GM21529 (cell line): ENCODE data around the gene NGFR.
A peak's percentile ranks its signal among the peaks of the same experiment; 100 is the strongest.

Experiments
- ATAC-seq: cut with Tn5 transposase; IDR thresholded peaks from one replicate; pipeline ENCODE4 v1.9.1; 2021; ENCODE audit not compliant: unreplicated experiment

Gene NGFR

GRCh38 chr17:49514071-49514721 lies 19.1 kb downstream of the NGFR start:
- ATAC-seq, result no peak

GRCh38 chr17:49515196-49515770 lies 20.2 kb downstream of the NGFR start:
- ATAC-seq, result peak; percentile 90

GRCh38 chr17:49516180-49516579 lies 21.1 kb downstream of the NGFR start:
- ATAC-seq, result no peak

GRCh38 chr17:49518346-49519078 lies 23.4 kb downstream of the NGFR start:
- ATAC-seq, result no peak

- no peak for ATAC-seq
Measured at GRCh38 chr17:49519781-49520180, 24.7 kb downstream of the NGFR start.

- ATAC-seq, result no peak
Measured at GRCh38 chr17:49520386-49521087, 25.4 kb downstream of the NGFR start.

GRCh38 chr17:49521088-49521450 lies 26.0 kb downstream of the NGFR start:
- no peak for ATAC-seq

- ATAC-seq, result no peak
Measured at GRCh38 chr17:49521471-49522356, 26.6 kb downstream of the NGFR start.

- no peak for ATAC-seq
Measured at GRCh38 chr17:49522357-49522890, 27.3 kb downstream of the NGFR start.

GRCh38 chr17:49523196-49523595 lies 28.1 kb downstream of the NGFR start:
- ATAC-seq, result no peak

- no peak for ATAC-seq
Measured at GRCh38 chr17:49523706-49524472, 28.8 kb downstream of the NGFR start.

GRCh38 chr17:49524473-49525359 lies 29.6 kb downstream of the NGFR start:
- ATAC-seq, result no peak

- ATAC-seq, result no peak
Measured at GRCh38 chr17:49525831-49526741, 31.0 kb downstream of the NGFR start.

- no peak for ATAC-seq
Measured at GRCh38 chr17:49527927-49528651, 33.0 kb downstream of the NGFR start.

GRCh38 chr17:49528966-49529365 lies 33.9 kb downstream of the NGFR start:
- ATAC-seq, result no peak

GRCh38 chr17:49530118-49530517 lies 35.0 kb downstream of the NGFR start:
- ATAC-seq, result no peak

- no peak for ATAC-seq
Measured at GRCh38 chr17:49543860-49544259, 48.8 kb downstream of the NGFR start.
